RWPE1 (cell line): ENCODE data around the gene SPARCL1.
"Not testable (repeated sequence)": the region's sequence is repeated elsewhere in the genome, so short reads cannot be mapped to it uniquely, and the experiment has no call there.

Source experiments
- CTCF ChIA-PET: fragments of 350-600 bp; sonication (Branson Sonifier 250); formaldehyde crosslinking; extraction: SDS; loops from one replicate; lab custom pipeline; 2021; lab: Yijun Ruan, JAX
- POLR2A ChIA-PET: fragments of 400-600 bp; formaldehyde crosslinking; extraction: SDS; loops from one replicate; lab custom pipeline; 2020; ENCODE audit warnings: antibody characterized with exemption; ENCODE audit not compliant: low non-redundant PET; lab: Yijun Ruan, JAX
- DNase-seq: peaks from one replicate; pipeline ENCODE4 v3.0.0; 2012; ENCODE audit warnings: low spot score
- H3K27ac ChIP-seq: fragments of 450-650 bp; 2 replicates; pipeline ENCODE4 v1.5.1; 2017
- TF ChIP-seq, protein P1 (sequence below): fragments of 450-650 bp; conservative IDR thresholded peaks from 2 replicates; pipeline ENCODE4 v1.5.1; 2017; ENCODE audit warnings: low read depth, mild to moderate bottlenecking

SPARCL1 gene

DNA sequence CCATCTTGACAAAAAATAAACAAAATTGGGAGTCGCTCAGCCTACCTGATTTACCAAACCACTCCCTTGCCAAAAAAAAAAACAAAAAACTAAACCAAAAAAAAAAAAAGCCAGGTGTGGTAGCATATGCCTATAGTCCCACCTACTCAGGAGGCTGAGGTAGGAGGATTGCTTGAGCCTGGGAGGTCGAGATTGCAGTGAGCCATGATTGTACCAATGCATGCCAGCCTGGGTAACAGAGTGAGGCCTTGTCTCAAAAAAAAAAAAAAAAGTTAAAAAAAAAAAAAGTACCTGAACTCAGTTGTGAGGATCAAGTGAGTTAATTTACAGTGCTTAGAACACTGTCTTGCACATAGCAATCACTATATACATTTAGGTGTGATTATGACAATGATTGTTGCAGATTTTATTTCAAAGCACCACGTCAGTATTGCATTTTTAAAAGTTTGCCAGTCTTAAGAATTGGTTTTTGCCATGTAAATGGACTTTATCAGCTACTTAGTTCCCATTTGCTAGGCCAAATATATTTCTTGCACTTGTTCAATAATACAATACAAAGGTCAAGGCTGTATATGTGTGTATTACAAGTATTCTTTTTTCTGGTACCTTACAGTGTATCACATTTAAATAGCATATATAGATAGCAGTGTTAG is 102.2 kb downstream of the SPARCL1 start:
- TF ChIP-seq, protein P1, sequence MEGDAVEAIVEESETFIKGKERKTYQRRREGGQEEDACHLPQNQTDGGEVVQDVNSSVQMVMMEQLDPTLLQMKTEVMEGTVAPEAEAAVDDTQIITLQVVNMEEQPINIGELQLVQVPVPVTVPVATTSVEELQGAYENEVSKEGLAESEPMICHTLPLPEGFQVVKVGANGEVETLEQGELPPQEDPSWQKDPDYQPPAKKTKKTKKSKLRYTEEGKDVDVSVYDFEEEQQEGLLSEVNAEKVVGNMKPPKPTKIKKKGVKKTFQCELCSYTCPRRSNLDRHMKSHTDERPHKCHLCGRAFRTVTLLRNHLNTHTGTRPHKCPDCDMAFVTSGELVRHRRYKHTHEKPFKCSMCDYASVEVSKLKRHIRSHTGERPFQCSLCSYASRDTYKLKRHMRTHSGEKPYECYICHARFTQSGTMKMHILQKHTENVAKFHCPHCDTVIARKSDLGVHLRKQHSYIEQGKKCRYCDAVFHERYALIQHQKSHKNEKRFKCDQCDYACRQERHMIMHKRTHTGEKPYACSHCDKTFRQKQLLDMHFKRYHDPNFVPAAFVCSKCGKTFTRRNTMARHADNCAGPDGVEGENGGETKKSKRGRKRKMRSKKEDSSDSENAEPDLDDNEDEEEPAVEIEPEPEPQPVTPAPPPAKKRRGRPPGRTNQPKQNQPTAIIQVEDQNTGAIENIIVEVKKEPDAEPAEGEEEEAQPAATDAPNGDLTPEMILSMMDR = no peak
- no peak for DNase-seq
- ChIA-PET CTCF (no interaction called here), POLR2A (no interaction called here)
- no peak overlapping the region for H3K27ac ChIP-seq

DNA sequence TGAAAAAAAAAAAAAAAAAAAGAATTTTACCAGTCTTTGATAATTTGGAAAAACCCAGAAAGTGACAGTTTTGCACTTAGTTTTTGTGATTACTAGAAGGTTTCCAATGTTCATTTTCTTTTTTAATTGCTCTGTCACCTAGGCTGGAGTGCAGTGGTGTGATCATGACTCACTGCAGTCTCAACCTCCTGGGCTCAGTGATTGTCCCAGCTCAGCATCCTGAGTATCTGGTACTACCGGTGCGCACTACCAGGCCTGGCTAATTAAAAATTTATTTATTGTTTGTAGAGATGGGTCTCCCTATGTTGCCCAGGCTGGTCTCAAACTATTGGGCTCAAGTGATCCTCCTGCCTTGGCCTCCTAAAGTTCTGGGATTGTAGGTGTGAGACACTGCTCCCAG is 103.5 kb downstream of the SPARCL1 start:
- no peak for DNase-seq
- H3K27ac ChIP-seq = no peak overlapping the region
- TF ChIP-seq, protein P1 = no peak
- CTCF ChIA-PET = no interaction called here
- POLR2A ChIA-PET = no interaction called here

DNA sequence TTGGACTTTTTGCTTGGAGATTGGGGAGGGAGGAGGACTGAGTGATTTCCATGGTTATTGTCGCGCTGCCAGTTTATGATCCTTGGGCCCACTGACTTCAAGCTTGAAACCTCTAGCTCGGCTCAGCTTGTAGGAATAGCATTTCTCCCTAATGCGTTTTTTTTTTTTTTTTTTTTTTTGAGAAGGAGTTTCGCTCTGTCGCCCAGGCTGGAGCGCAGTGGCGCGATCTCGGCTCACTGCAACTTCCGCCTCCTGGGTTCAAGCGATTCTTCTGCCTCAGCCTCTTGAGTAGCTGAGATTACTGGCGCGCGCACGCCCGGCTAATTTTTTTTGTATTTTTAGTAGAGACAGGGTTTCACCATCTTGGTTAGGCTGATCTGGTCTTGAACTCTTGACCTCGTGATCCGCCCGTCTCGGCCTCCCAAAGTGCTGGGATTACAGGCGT is 105.1 kb downstream of the SPARCL1 start:
- CTCF ChIA-PET = interaction anchor here (0.6 to 1.1 kb wide), 3 partner anchors 12 to 239 kb away, joined by 3 to 4 read pairs (median 3); no protein-coding TSS in a partner anchor
- POLR2A ChIA-PET, DNase-seq: not testable (repeated sequence)
- peak overlapping the region; percentile 23; the same call in 1 of the 2 replicates for H3K27ac ChIP-seq
